GM19240 (cell line): ENCODE measurements around the gene PBLD.

ENCODE experiments used
- DNase-seq: peaks from one replicate; pipeline ENCODE4 v3.0.0; 2011; ENCODE audit warnings: low spot score; ENCODE audit not compliant: insufficient read length

The PBLD gene

GRCh38 chr10:68235581-68235980, 97.1 kb downstream of the PBLD start:
- DNase-seq, result no peak

- DNase-seq, result no peak
Measured at GRCh38 chr10:68235111-68235510, 97.6 kb downstream of the PBLD start.

DNA sequence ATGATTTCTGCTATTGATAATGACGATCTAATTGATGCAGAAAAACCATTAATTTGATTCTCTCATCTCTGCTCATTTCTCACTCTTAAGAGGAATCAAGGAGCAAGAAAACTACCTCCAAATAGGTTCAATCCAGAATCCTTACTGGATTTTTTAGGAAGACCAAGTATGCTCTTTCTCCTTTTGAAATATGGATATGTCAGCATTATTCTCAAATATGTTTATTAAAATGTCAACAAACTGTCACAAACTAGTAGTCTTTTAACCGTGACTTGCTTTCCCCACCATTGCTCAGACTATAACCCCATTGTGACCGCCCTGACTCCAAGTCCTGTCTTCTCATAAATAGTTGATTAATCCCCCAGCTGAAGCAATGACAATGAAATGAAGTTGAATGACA, 99.7 kb downstream of the PBLD start:
- DNase-seq, result no peak
